HG02588 (cell line): ENCODE results near the gene RNF13.
"Not testable (repeated sequence)": the region's sequence is repeated elsewhere in the genome, so short reads cannot be mapped to it uniquely, and the experiment has no call there.

Experiments used
- ATAC-seq: cut with Tn5 transposase; IDR thresholded peaks from one replicate; pipeline ENCODE4 v1.9.1; 2021; ENCODE audit warnings: mild to moderate bottlenecking, moderate library complexity; ENCODE audit not compliant: unreplicated experiment

Gene RNF13

GRCh38 chr3:149981979-149982378 is 169.0 kb downstream of the RNF13 start:
- ATAC-seq = not testable (repeated sequence)

DNA sequence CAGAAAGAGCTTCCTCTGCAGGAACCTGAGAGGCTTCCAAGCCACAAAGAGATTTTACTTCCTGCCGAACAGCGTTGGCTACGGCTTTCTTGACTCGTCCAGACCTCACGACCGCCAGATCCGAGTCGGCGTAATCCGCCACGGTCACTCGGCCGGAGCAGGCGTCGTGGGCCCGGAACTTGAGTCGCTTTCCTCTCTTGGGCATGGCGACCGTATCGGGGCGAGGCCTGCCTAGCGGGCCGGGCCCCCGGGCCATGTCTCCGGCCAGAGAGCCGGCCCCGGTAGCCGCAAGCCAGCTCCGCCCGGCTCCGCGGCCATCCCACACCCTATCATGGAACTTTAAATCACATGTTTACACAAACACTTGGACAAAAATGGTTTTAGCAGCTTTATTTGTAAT is 170.0 kb downstream of the RNF13 start:
- ATAC-seq = not testable (repeated sequence)

DNA sequence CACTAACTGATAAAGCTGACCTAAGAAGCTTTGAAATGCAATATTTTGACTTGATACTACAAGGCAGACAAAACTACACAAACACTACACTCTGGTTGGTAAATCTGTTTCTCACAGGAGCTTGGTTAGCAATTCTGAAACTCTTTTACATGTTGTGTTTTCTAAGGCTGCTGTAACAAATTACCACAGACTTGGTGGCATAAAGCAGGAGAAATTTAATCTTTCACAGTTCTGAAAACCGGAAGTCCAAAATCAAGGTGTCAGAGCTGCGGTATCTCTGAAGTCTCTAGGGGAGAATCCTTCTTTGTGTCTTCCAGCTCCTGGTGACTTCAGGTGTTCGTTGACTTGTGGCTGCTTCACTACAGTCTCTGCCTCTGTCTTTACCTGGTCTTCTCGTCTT is 170.6 kb downstream of the RNF13 start:
- no peak for ATAC-seq

- no peak for ATAC-seq
Observed at GRCh38 chr3:149989307-149989706, 176.3 kb downstream of the RNF13 start.

- no peak for ATAC-seq
Observed at GRCh38 chr3:149990423-149990948, 177.5 kb downstream of the RNF13 start.

DNA sequence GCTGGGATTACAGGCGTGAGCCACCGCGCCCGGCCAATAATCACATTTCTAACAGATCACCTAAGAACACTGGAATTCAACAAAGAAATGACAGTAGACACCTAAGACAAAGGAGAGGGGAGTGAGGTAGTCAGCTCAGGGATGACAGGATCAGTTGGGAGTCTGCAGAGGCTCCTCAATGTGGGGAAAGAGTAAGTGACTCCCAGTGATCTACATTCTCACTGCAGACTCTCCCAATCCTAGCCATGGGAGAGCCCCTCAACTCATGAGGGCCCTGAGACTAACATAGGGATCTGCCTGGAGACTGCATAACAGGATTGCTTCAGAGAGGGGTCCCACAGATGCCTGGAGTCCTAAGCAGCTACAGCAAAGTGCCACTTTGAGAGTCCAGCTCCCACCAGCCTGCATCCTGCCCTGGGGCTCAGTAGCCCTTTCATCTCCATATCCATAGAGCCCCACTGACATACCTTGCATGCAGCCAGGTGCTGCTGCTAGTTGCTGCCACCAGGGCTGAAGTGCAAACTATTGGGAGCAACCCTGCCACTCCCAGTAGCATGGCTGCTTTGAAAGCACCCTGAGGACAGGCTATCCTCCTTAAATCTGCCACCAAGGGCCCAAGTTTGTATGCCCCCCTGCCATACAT is 179.5 kb downstream of the RNF13 start:
- no peak for ATAC-seq

- ATAC-seq = no peak
Observed at GRCh38 chr3:149998946-149999345, 185.9 kb downstream of the RNF13 start.

GRCh38 chr3:149999421-149999820 is 186.4 kb downstream of the RNF13 start:
- no peak for ATAC-seq

DNA sequence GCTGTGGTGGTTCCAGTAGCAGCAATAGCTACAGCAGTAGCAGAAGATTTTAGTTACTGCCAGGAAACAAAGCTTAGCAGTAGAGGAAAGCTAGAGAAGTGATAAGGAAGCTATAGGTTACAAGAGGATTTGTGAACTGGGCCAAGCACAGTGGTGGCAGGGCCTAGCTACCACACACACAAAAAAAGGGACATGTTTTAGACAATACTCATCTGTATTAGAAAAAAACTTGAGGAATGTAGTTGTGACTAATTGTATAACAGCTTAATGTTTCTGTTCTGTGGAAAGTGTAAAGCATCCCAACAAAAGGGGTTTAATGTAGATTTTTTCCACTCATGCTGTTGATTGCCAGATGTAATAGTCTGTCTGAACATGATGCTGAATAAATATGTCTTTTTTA is 187.6 kb downstream of the RNF13 start:
- ATAC-seq = no peak

DNA sequence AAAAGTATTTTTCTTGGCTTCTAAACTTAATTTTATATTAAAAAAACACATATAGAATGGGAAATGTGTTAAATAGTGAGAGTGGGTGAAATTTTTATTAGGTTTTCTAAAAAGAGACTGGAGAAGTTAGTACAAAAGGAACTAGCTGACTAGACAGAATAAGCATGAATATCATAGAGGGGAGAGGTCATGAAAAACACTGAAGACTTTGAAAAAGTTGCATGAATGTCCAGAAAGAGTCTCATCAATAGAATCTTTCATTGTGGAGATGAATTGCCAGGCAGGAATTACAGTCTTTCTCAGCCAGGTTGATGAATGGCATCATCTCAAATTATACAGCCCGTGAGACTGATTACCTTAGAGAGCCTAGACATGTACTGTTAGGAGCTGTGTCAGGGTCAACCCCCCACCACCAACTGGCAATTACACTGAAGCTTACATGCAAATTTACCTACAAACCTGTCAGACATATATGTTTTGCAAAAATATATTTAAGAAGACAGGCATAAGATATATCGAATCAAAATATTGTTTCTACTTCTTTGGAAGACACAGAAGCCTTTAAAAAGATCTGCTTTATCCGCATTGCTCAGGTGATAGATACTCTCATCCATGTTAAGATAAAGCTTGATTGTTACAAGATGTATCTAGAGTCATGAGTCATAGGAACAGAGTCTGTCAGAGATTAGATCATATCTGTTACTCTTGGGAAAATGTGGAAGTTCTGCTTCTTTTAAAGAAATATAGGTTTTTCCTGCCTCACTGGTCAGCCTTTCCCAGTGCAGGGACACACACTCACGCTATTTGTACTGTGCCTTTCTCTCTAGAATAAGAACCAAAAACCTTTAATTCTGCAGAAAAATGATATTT is 192.5 kb downstream of the RNF13 start:
- ATAC-seq = no peak

DNA sequence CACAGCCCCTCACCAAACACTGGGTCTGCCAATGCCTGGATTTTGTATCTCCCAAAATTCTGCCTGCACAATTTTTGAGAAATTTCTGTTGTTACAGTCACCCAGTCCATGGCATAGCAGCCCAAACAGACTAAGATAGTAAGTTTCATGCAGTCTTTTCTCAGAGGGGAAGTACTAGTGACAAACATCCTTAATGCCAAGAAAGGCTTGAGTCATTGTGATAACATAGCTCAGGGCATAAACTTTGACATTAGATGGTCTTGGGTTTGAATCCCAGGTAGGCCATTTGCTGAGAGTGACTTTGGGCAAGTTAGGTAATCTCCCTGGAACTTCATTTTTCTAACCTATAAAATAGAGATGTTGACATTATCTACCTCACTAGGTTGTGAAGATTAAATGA is 193.8 kb downstream of the RNF13 start:
- no peak for ATAC-seq
